NK-92 (cell line): ENCODE results near the gene MLH1.

ENCODE experiments used
- DNase-seq: peaks from one replicate; lab custom pipeline; 2025; ENCODE audit not compliant: unreplicated experiment; lab: John Stamatoyannopoulos, UW

Gene MLH1

DNA sequence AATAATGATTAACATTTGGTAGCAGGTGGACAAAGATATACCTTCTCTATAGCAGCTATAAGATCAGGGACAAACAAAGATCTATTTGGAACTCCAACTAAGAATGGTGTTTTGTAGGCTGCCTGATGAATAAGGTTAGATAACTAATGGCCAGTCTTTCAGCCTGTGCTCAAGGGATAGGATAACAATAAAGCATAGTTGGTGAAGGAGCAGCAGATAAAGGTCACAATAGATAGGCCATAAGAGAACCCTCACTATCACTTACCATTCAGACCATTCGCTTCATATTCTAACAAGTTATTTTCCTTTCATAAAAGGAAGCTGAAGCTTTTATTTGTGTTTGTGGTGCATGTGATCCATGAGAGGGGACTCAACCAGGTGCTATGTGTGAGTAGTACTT is 20.2 kb upstream of the MLH1 start:
- DNase-seq = no peak

DNA sequence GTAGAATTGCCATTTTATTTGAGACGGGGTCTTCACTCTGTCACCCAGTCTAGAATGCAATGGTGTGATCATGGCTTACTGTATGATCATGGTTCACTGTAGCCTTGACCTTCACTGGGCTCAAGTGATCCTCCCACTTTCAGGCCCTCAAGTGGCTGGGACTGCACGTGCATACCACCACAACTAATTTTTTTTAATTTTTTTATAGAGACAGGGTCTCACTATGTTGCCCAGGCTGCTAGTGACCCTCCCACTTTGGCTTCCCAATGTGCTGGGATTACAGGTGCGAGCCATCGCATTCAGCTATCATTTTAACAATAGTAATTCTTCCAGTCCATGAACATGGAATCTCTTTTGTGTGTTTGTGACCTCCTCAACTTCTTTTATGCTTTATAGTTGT is 12.3 kb upstream of the MLH1 start:
- DNase-seq = no peak

DNA sequence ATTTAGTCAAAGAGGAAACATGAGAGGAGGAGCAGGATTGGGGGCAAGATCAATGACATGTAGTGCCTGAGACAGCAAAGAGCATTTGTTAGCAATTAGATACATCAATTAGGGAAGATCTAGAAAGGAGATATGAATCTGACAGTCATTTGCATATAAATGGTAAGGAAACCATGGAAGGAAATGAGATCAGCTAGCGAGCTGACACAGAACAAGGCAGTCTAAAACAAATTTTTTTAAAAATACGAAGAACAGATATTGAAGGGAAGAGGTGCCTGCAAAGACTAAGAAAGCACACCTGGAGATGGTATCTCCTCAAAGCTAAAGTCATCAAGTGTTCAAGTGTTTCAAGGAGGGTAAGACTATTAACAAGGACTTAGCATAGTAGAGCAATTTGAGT is 5.0 kb upstream of the MLH1 start:
- no peak for DNase-seq

DNA sequence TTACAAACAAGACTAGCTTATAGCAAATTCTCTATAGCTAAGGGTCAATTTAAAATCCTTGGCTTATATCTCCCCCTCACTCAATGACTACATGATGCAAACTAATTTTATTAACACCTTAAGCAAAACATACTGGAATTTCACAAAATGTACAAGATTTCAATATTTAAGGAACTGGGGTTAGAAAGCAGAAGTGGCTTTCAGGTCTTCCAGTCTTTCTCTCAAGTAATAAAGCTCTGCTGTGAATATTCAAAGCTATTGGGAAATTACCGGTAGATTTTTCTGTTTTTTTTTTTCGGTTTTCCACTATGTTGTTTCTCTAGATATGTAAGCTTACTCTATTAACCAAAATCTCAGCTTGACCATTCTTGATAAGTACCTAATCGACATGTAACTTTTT is 4.3 kb upstream of the MLH1 start:
- DNase-seq = no peak

DNA sequence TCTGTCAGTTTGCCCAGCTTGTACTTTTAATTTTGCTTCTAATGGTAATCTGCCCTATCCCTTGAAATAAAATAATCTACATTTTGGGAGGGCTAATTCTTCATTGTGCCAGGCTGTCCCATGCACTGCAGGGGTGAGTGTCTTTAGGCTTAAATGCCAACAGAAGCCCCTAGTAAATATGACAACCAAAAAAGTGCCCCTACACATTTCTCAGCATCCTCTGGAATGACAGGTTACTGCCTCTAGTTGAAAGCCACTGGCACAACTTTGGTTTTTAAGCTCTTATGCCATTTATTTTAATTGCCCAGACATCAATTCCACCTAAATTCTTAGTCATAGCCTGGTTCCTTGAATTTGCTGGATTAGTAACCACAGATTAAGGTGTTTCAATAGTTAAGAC is 3.8 kb upstream of the MLH1 start:
- no peak for DNase-seq

DNA sequence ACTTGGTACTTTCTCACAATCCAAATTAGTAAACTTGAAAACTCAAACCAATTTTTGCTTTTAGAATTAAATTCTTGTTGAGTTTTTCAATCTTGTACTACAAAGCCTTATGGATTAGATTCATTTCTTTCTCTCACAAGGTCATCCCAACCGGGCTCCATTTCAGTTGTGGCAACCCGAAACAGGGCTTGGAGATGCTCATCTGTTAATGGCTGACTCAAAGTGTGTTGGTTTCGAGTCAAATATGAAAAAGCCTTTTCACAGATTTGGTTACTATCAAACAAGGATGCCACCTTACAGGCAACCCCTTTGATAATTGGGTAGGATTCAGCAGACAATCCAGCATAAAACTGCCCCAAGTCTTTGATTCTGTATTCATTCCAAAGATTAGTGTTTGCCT is 2.2 kb upstream of the MLH1 start:
- DNase-seq = no peak

DNA sequence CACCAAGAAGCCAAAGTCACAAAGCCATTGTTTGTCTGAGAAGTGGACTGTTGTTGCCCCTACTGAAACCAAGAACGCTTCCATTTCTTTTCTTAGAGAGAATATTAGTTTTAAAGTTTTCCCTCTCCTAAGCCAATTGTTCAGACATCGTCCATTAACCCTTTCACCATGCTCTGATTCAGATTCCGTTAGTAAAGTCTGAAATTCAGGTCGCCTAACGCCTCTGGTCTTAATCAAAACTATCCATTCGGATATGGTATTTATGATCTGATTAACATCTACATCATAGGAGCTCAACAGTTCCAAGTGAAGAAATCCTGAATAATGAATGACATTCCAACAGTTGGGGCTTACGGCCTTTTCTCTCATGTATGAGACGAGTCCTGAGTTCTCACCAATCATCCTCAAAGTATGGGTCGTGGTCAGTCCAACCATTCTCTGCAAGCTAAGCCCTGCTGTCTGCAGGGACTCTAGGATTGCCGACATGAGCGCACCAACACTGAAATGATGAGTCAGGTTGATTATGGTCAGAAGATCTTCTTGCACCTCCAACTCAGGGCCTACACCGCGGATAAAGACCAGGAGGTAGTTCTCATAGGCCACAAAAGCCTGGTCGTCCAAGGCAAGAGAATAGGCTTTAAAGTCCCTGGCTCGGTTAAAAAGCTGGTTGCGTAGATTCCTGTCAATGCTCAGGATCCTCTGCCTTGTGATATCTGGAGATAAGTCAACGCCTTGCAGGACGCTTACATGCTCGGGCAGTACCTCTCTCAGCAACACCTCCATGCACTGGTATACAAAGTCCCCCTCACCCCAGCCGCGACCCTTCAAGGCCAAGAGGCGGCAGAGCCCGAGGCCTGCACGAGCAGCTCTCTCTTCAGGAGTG is 1.2 kb upstream of the MLH1 start:
- DNase-seq = no peak

DNA sequence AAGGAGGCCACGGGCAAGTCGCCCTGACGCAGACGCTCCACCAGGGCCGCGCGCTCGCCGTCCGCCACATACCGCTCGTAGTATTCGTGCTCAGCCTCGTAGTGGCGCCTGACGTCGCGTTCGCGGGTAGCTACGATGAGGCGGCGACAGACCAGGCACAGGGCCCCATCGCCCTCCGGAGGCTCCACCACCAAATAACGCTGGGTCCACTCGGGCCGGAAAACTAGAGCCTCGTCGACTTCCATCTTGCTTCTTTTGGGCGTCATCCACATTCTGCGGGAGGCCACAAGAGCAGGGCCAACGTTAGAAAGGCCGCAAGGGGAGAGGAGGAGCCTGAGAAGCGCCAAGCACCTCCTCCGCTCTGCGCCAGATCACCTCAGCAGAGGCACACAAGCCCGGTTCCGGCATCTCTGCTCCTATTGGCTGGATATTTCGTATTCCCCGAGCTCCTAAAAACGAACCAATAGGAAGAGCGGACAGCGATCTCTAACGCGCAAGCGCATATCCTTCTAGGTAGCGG is 452 bp upstream of the MLH1 start, which contains the start of gene EPM2AIP1:
Gene EPM2AIP1, minus strand, starts transcription at position 326 of the 520 bp plus-strand sequence. Its CDS starts 54 bp downstream, at position 272.
- no peak for DNase-seq

DNA sequence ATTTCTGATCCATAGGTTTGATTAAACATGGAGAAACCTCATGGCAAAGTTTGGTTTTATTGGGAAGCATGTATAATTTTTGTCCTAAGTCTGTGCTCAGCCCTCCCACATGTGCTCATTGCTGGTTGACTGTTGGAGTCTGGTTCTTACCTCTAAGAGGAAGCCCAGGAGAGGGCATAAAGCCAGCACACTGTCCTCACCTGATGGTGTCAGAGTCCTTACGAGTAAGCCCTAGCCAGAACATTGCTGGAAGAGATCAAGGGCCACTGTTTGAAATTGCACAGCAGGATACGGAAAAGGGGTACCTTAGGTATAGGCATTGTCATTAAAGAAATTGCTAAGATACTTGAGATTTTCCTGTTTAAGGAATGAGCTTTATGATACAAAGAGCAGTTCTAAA is 21.3 kb downstream of the MLH1 start:
- DNase-seq = no peak

DNA sequence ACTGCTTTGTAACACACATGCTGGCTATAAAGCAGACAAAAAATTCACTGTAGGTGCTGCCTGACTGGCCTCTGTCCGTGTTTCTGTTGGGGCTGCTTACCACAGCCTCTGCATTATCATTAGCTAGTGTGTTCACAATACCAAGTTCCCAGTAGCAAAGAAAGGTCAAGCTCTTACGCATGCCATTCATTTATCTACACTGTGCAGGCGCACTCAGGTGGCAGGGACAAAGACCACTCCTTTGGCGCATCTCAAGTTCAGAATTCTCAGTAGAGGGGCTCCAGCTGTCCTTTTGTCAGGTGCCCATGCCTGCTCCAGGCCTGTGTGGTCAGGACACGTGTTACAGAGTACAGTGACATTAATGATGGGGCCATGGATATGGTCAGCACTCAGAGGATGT is 22.3 kb downstream of the MLH1 start:
- DNase-seq = no peak

DNA sequence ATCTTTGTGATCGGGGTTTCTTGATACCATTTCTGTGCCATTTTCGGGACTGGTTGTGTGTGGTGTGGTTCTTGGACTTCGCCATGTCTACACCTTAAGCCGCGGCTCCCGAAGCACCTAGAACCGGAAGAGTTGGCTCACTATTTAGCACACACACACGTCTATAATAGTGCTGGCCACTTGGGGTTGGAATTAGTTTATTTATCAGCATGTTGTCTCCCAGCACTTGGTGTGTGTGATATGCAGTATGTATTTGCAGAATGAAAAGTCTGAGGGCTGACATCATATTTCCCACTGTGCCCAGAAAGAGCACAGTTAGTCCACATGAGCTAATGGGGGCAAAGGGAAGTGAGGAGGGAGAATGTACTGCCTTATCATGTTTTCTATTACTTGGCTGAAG is 23.6 kb downstream of the MLH1 start:
- no peak for DNase-seq

DNA sequence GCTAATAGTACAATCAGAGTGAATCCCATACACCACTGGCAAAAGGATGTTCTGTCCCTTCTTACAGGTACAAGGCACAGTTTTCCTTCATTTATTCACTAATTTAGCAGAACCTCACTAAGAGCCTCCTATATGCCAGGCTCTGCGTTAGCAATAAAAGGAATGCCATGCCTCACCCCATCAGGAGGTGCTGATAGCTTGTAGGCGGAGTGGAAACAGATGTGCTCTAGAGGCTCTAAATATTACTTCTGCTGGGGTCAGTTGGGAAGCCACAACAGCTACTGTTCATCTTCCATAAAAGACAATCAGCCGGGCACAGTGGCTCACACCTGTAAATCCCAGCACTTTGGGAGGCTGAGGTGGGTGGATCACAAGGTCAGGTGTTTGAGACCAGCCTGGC is 24.4 kb downstream of the MLH1 start:
- no peak for DNase-seq

DNA sequence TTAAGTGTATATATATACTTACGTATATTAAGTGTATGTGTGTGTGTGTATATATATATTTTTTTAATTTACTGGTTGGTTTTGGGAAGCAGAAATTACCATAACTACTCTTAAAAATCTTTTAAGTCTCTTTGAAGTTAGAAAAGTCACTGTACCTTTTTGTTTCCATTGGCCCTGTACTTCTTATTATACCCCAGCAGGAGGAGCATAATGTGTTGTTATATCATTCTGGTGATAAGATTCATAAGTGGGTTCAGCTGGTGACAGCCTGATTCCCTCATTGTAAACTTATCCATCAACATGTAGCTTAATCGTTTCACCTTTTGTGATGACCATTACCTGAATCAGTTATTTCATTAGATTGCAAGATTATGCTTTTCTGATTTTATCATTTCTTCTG is 30.8 kb downstream of the MLH1 start:
- DNase-seq = no peak

DNA sequence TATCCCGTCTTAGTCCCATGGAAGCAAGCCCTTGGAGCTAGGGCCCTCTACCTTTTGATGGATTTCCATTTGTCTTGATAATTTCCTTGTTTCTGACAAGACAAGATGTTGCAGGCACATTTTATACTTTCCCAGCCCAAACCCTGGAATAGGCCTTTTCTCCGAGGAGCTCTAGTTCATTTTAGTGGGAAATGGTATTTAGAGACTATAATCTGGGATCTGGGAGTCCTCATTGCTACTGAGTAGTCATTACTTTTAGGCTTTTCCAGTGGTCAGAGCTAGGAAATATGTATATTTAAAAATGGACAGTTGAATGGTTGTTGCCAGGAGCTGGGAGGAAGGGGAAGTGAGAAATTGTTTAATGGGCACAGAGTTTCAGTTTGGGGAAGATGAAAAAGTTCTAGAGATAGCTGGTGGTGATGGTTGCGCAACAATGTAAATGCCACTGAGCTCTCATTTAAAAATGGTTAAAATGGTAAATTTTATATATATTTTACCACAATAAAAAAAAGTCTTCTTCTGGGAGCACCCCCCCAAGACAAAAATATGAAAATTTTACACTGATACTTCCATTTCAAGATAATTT is 31.6 kb downstream of the MLH1 start:
- no peak for DNase-seq

DNA sequence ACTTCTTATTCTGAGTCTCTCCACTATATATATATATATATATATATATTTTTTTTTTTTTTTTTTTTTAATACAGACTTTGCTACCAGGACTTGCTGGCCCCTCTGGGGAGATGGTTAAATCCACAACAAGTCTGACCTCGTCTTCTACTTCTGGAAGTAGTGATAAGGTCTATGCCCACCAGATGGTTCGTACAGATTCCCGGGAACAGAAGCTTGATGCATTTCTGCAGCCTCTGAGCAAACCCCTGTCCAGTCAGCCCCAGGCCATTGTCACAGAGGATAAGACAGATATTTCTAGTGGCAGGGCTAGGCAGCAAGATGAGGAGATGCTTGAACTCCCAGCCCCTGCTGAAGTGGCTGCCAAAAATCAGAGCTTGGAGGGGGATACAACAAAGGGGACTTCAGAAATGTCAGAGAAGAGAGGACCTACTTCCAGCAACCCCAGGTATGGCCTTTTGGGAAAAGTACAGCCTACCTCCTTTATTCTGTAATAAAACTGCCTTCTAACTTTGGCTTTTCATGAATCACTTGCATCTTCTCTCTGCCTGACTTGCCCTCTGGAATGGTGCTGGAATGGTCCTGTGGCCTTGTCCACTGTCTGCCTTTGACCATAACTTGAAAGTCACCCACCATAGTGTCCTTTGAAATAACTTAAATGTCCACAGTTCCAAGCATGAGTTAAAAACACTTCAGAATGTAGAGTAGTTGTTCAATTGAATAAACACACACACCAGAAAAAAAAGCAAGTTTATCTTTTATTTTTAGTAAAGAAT is 32.4 kb downstream of the MLH1 start:
- no peak for DNase-seq

DNA sequence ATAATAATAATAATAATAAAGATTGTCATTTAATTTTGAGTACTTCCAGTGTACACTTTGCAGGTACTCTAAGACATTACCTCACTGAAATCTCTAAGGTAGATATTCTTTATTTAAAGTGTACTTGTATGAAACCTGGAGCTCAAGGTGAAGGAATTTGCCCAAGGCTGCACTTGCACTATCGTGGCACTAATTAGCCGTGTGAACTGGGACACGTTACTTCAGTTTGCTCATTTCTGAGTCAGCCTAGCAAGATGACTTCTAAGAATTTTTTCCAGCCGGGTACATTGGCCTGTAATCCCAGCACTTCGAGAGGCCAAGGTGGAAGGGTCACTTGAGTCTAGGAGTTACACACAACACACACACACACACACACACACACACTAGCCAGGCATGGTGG is 33.5 kb downstream of the MLH1 start:
- DNase-seq = no peak

DNA sequence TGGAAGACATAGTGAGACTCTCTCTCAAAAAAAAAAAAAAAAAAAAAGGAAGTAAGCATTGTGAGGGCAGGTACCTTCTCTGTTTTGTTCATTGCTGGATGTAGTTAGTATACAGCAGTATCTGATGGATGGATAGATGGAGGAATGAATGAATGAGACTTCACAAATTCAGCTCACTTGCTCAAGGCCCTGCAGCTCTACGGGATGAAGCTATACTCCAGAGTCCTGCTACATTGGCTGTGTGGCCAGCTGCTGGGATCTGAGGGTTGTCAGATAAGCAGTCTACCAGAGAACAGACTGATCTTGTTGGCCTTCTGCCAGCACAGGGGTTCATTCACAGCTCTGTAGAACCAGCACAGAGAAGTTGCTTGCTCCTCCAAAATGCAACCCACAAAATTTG is 35.0 kb downstream of the MLH1 start:
- no peak for DNase-seq

DNA sequence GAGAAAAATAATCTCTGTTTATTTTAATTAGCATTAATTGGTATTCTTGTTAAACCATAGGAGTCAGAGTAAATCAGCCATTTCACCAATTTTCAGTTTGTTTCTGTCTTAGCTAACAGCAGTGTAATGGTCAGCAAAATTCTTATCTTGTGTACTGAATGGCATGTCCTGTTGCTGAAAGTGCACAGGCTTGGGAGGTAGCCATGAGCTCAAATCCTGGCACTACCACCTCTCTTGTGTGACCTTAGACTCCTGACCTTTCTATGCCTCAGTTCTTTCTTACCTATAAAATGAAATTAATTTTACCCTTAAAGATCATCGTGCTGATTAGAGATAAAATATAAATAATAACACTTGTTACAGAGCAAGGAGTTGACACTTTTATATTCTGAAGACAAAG is 35.8 kb downstream of the MLH1 start:
- DNase-seq = no peak

DNA sequence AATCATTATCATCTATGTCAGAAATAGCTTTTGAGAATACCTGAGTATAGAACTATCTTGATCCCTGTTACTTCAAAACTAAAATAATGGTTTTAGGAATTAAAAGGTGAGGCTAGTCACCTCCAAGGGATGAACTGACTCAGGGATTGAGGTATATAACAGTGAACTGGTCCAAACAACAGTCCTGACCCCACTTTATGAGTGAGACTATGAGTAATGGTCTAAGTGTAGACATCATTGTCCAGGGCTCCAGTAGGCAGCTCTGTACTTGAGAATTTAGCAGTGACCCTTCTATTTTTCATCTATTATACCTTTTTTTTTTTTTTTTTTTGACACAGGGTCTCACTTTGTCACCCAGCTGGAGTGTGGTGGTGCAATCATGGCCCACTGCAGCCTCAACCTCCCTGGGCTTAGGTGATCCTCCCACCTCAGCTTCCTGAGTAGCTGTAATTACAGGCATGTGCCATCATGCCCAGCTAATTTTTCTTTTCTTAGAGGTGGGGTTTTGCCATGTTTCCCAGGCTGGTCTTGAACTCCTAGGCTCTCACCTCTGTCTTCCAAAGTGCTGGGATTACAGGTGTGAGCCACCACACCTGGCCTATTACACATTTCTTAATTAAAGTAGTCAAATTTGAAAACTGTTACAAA is 36.3 kb downstream of the MLH1 start:
- DNase-seq = no peak

DNA sequence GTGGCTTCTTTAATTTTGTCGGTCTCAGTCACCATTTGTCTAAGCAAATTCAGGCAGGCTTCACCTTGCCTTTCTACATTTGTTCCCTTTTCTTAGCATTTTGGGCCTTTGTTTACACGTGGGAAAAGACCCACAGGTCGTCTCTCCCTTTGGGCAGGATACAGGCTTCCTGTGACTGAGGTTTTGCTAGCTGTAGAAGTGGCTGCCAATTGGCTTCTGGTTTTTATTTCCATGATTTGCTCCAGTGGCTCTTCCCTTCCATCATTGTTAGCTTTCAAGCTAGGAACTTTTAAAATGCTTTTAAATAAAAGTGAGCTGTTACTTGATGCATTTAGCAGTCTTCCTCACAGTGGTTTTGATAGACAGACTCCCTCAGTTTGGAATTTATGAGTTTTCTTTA is 37.3 kb downstream of the MLH1 start:
- DNase-seq = no peak

DNA sequence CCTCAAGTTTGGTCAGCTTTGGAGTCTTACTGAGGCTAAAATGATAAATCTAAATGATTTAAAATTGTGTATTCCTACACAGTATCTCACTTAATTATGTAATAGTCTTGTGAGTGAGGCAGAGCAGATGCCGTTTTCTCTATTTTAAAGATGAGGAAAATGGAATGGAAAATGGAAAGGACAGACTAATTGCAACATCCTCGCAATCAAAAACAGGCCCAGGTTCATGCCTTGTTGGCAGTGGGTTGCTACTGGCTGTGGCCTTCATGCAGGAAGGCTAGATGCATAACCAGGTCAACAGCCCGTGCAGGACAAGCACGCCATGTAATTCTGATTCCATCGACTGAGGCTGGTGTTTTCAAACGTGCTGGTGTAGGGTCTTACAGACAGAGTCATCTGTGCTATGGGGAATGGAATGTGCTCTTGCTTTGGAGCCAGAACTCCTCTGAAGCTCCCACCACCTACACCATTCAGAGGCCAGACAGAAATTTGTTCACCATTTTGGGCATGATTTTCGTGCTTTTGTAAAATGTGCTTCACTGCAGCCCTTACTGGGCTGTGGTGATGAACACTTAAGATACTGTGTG is 37.9 kb downstream of the MLH1 start:
- no peak for DNase-seq
